NCI-H2171 treated with DMSO at 0.1 percent for 48 hours (cell line): ENCODE data around the gene TIMM10.
A peak's percentile ranks its signal among the peaks of the same experiment; 100 is the strongest.

ENCODE experiments used
- DNase-seq: peaks from one replicate; lab custom pipeline; 2025; lab: John Stamatoyannopoulos, UW

The TIMM10 gene

GRCh38 chr11:57502376-57502775, 28.2 kb downstream of the TIMM10 start:
- no peak for DNase-seq

- DNase-seq: no peak
These were observed 28.6 kb downstream of the TIMM10 start for GRCh38 chr11:57501953-57502352.

GRCh38 chr11:57500926-57501325, 29.6 kb downstream of the TIMM10 start:
- no peak for DNase-seq

- DNase-seq: no peak
These were observed 30.0 kb downstream of the TIMM10 start for GRCh38 chr11:57500515-57500914.

DNA sequence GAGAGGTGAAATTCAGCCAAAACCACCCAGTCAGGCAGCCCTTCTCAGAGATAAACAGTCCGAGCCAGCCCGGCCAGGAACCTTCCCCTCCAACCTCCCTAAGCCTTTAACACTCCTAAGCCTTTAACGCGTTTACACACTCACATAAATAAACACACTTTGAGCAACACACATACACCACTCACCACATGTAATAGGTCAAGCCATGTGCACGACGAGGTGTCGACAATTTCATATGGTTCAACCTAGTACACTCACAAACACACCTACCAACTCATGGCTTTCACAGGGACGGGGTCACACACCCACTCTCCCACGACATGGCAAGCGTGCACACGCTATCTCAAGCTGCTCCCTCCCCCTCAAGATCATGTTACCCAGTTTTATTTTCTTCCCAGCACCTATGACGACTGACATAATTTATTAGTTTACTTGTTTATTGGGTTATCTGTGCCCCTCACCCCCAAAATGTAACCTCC, 30.5 kb downstream of the TIMM10 start:
- DNase-seq: peak; percentile 29

DNA sequence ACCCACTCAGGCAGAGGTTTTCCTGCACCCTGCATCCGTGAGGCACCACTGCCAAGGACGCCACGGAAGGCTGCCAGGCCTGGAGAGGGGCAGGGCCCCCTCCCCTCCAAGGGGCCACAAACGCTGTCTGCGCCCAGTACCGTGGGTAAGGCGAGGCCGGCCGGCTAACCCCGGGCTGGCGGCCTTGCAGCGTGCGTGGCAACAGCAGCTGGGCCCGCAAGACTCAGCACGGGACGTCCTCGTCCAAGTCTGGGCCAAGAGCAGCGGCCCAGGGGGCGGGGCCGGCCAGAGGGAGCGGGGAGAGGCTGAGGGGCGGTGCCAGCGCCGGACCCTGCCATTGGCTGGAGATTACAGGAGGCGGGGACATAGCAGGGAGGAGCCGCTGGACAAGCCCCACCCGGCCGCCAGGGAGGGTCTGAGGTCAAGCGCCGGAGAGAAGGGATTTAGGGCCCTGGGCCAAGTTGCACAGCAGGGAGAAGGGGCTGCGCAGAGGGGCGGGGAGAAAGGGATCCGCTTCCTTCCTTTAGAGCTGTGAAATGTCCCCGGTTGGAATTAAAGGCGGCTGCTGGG, 31.1 kb downstream of the TIMM10 start:
- peak; percentile 90 for DNase-seq

GRCh38 chr11:57498540-57498939, 32.0 kb downstream of the TIMM10 start:
- DNase-seq: no peak

DNA sequence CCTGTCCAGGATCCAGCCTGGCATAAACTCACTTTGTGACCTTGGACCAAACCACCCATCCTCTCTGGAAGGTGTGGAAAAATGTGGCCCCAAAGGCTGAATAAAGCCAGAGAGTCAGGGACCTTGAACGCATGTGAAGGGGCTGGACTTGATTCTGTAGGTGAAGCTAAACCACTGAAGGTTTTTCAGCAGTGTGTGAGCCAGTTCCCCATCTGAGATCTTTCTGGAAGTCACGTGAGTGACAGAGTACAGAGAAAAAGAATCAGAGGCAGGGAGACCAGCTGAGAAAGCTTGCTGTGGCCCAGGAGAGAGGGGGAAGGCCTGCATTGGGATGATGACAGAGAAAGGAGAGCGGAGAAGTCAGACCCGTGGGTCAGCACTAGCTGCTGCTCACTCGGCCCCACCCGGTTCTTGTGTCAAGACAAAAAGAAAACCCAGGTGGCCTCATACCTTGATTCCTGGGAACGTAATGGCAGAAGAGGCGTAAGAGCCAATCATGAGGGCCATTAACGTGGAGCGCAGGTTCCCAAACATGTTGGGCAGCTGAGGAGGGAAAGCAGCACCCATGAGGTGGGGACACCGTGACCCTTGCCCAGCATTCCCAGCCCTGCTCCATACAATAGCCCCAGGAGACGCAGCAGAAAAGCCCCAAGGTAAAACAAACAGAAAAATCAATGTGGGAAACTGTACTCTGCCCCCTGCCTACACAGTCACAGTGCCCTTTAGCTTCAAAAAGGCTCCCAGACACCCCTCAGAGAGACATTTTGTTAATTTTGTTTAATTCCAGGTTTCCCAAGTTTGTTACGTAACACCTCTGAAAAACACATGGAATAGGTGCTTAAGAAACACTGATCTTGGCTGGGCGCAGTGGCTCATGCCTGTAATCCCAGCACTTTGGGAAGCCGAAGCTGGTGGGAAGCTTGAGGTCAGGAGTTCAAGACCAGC, 33.0 kb downstream of the TIMM10 start:
- DNase-seq: no peak

- DNase-seq: peak; percentile 35
These were observed 34.3 kb downstream of the TIMM10 start for GRCh38 chr11:57496109-57496820.

GRCh38 chr11:57493507-57494503, 36.7 kb downstream of the TIMM10 start:
- peak; percentile 66 for DNase-seq

GRCh38 chr11:57491371-57492061, 39.0 kb downstream of the TIMM10 start:
- peak; percentile 11 for DNase-seq

DNA sequence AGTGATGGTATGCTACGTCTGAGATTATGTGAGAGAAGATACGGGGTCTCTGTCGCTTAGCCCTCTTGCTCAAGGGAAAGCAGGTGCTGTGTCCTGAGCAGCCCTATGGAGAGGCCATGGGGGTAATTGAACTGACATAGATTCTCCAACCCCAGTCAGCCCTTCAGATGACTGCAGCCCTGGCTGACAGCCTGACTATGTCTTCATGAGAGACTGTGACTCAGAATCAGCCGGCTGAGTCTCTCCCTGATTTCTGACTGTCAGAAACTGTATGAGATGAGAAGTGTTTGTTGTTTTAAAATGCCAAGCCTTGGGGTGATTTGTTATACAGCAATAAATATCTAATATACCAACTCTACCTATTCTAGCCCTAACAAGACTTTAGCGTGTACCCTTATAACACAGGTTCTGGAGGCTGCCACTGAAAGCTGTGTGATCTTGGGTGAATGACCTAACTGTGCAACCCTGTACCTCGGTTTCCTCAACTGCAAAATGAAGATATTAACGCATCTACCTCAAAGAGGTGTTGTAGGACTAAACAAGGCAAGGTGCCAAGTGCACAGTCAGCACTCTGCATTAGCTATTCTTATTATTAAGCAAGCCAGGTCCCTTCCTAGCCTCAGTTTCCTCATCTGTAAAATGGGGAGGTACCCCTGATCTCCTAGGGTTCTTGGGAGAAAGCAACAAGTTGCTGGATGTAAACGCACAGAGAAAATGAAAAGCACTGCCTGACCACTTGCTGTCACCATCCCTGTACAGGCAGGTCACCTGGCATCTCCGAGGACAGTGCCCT, 39.9 kb downstream of the TIMM10 start:
- no peak for DNase-seq

DNA sequence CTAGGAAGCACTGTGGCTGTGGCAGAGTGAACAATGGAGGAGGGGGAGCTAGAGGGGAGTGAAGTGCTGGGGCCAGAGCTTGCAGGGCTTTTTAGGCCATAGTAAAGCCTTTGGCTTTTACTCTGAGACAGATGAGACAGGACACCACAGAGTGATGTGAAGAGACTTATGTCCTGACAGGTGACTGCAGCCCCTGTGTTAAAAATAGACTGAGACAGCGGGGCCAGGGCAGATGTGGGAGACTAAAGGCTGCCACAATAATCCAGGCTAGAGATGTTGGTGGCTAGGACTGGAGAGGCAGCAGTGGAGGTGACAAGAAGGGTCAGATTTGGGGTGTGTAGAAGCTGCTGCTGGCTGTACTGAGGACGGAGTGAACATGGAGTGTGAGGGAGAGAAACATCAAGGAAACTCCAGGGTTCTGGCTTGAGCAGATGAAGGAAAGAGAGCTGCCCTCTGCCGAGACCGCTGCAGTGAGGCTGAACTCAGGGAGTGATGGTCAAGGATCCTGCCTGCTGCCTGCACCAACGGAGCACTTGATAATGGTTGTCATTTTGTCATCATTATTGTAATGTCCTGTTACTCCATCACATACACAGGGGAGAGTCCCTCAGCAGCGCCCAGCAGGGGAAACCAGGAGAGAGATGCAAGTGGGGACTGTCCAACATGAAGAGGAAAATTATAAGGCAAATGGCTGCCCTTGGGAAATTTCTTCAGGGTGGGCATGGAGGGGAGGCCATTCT, 42.5 kb downstream of the TIMM10 start:
- no peak for DNase-seq

GRCh38 chr11:57487021-57487778, 43.4 kb downstream of the TIMM10 start:
- DNase-seq: no peak

DNA sequence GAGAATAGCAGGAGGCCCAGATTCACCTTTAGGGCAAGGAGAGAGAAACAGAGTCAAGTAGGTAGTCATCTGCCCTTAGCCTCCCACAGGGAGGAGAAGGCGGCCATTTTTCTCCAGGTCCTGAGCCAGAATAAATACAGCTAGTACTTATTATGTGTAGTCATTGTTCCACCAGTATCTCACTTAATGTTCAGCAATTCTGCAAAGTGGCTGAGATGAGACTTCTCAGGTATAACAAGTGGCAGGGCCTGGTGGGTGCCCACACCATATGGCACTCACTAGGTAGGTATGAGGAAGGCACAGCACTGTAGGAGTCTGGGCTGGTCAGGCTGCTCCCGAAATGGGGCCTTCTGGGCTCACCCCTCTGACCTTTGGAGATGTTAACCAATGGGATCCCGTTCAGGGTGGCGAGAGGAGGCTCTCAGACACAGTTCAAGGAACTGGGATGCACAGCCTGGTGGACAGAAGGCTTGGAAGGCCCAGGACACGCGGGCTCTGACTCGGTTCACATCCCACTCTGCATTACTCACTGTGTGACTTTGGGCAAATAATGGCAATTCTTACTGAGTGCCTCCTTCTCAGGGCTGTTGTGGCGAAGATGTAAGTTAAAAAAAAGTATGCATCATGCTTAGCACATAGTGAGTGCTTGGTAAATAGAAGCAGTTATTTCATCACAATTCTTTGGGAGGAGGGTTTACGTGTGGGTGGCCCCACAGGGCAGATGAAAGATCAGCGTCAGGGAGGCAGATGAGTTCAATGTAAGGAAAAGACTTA, 45.1 kb downstream of the TIMM10 start:
- no peak for DNase-seq

GRCh38 chr11:57484141-57484710, 46.3 kb downstream of the TIMM10 start:
- DNase-seq: no peak

DNA sequence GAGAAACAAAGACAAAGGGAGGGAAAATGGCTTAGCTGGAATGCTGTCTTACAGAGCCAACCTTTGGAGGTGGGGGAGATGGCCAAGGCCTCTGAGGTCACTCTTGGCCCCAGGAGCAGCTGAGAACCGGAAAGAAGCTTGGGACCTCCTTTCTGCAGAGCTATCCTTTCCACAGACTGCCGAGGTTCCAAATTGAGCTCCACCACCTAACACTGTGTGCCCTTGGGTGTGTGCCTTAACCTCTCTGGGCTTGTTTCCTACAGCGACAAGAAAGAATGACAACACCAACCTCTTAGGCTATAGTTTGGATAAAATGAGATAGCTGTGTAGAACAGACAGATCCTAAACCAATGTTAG, 47.0 kb downstream of the TIMM10 start:
- DNase-seq: no peak
